Skin of body (tissue), 2 donors: ENCODE results near the gene UBA1. TPM values are rescaled to one million over a fixed set of nuclear protein-coding genes. Genes with fewer than 3 reads are reported as not detected.

Source experiments
- DNase-seq: peaks from one replicate; lab custom pipeline; 2025; lab: John Stamatoyannopoulos, UW
- total RNA-seq: library from RNA; depleted of rRNA; stranded (reverse); fragments of >200 nt; gene quantifications from one replicate; pipeline ENCODE4 v1.2.3, GENCODE V29; 2014

UBA1 gene
- total RNA-seq, 1 donor from 2014 or later, result 74.4 TPM

GRCh38 chrX:47228550-47229270 lies 35.1 kb downstream of the UBA1 start:
- no peak for DNase-seq

DNA sequence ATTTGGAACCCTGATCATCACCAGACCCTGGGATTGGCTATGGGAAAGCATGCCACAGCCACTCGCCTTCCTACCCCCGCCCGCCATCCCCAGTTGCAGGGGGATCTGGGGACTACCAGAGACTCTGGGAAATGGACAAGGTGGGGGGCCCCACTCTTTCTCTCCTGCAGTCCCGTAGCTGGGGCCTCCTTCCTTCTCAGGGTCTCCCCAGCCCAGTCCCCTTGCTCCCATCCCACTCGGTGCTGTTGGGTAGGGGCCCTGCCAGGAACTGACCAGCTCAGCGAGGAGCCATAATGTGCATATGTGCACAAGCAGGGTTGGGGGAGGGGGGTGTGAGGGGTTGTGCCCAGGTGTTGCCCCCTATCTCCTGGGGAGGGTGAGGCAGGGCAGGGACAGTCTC lies 35.8 kb downstream of the UBA1 start:
- no peak for DNase-seq

- no peak for DNase-seq
These were observed 36.7 kb downstream of the UBA1 start for GRCh38 chrX:47230136-47230868.

DNA sequence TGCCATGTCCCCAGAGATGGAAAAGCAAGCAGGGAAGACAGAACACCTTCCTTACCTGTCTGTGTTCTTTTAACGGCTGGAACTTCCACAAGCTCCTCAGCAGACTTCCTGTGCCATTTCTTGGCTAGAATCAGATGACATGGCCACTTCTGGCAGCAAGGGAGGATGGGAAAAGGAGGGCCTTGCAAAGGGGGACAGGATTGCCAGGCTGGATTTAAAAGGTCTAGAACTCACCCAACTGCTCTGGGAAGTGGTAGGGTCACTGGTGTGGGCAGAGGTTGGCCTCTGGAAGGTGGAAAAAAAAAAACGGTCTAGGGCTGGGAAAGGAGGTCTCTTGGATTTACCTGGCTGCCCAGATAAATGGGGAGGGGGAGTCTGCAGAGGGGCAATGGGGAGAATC lies 37.5 kb downstream of the UBA1 start:
- no peak for DNase-seq

GRCh38 chrX:47232197-47232802 lies 38.7 kb downstream of the UBA1 start:
- DNase-seq, result no peak

DNA sequence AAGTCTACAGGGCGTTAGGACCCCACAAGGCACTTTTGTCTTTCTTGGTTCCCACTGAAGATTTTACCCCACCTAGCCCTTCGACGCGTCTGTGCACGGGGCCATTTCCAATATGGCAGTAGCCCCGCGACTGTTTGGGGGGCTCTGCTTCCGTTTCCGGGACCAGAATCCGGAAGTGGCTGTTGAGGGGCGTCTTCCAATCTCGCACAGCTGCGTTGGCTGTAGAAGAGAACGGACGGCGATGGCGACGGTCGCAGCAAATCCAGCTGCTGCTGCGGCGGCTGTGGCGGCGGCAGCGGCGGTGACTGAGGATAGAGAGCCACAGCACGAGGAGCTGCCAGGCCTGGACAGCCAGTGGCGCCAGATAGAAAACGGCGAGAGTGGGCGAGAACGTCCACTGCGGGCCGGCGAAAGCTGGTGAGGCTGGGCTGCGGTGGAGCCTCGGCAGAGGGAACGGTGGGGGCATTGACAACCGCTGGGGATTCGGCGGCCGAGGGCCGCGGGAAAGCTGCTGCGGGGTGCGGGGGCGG lies 39.2 kb downstream of the UBA1 start, which contains the start of gene USP11:
Gene USP11, plus strand, starts transcription at position 207 of the 530 bp plus-strand sequence. Its CDS starts 35 bp downstream, at position 242.
- DNase-seq, result peak; percentile 26

DNA sequence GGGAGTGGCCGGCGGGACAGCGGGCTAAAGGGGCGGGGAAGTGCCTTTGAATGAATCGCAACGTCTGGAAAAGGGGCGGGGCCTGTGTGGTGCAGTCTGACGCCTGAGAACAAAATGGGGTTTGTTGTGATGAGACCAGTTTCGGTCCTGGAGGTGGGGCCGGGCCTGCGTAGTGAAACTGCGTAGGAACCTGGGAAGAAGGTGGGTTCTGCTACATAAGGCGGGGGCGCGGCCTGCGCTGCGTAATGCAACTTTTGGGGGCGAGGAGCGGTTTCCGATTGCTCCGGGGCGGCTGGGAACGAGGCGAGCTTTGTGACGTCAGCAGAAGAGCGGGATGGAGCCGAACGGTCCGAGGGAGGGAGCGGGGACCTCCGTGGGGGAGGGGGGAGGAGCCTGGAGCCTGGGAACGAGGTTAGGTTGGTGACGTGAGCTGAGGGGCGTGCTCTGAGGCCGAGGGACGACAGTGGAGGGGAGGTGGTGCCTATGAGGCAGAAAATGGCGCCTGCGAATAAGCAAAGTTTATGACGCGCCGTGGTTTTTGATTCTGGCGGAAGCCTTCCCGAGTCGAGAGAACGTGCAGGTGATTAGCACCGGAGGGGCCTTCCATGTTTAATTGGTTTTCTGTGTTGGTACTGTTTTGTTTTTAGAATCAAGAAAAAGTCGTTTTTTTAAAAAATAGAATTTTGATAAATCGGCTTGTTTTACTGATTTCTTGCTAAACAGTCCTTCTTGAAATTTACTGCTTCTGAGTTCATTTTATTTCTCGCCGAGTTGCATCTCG lies 39.9 kb downstream of the UBA1 start:
- peak; percentile 98 for DNase-seq

GRCh38 chrX:47234583-47234982 lies 41.0 kb downstream of the UBA1 start:
- no peak for DNase-seq

DNA sequence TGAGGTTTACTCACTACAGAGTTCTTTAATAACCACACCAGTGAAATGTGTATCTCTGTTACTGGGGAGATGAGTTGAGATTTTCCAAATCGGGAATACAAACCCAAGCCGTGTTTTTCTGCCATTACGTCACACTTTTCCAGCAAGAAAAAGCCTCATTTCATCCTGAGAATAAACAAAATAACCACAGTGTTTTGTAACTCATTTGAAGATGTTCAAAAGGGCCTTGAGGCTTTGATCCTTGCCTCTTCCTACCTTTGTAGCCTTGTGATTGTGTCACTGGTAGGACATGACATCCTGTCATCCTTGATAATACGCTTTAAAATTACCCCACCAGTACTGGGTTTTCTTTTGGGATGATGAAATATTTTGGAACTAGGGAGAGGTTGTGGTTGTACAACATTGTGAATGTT lies 42.1 kb downstream of the UBA1 start:
- DNase-seq, result no peak

DNA sequence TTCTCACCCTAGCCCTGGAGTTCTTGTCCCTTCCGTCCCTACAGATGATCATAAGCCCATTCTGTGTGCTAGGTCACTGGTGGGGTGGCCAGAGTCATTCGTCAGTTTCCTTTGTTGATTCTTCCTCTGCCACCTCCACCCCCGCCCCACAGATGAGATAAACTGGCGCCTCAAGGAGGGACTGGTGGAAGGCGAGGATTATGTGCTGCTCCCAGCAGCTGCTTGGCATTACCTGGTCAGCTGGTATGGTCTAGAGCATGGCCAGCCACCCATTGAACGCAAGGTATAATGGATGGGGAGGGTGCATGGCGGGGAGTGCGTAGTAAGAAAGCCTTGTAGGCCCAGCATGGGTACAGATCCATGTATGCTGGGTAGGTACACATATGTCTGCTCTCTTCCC lies 45.6 kb downstream of the UBA1 start:
- no peak for DNase-seq

DNA sequence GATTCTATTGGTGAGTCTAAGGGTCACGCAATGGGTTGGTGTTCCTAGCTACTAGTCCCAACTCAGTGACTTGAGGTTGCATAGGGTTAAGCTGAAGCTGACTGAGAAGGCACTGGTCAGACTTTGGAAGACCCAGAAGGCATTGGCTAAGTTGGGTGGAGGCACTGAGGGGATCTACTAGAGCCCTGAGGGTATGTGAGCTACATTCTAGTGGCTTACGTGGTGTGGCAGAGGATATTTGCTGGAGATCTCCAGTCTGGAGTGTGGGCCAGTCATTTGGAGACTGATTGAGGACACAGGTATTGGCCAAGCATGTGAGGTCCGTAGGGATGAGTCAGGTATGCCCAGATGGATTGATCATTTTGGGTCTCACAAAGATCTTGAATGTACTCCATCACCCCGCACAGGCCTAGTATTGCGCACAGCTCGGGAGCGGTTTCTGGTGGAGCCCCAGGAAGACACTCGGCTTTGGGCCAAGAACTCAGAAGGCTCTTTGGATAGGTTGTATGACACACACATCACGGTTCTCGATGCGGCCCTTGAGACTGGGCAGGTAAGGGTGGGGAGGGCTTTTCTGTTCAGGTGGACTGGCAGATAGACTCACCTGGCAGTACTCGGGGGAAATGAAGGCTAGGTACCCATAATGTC lies 46.4 kb downstream of the UBA1 start:
- no peak for DNase-seq

GRCh38 chrX:47240619-47241018 lies 47.0 kb downstream of the UBA1 start:
- no peak for DNase-seq

DNA sequence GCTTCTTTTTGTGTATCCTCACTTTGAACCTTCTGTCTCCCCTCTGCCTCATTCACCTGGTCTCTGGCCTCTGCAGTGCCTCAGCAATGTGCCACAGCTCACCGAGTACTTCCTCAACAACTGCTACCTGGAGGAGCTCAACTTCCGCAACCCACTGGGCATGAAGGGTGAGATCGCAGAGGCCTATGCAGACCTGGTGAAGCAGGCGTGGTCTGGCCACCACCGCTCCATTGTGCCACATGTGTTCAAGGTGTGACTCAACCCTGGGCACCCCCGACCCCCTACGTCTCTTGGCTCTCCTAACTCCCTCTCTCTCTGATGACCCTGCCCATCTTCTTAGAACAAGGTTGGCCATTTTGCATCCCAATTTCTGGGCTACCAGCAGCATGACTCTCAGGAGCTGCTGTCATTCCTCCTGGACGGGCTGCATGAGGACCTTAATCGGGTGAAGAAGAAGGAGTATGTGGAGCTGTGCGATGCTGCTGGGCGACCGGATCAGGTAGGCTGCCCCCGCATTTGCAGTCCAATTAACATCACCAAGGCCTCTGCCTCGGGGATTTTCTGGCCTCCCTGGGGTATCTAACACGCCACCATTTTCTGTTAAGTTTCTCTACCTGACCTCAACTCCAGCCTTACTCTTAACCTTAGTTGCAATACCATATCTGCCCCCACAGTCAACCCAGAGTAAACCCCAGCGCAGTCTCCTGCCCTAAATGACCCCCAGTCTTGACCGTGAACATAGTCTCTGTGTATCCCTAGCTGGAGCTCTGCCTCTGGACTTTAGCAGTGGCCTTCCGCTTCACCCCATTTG lies 47.8 kb downstream of the UBA1 start:
- no peak for DNase-seq

- no peak for DNase-seq
These were observed 48.7 kb downstream of the UBA1 start for GRCh38 chrX:47242321-47242720.

GRCh38 chrX:47243351-47243750 lies 49.7 kb downstream of the UBA1 start:
- DNase-seq, result no peak

- DNase-seq, result no peak
These were observed 51.0 kb downstream of the UBA1 start for GRCh38 chrX:47244676-47245075.

- DNase-seq, result no peak
These were observed 51.5 kb downstream of the UBA1 start for GRCh38 chrX:47245156-47245555.

GRCh38 chrX:47247206-47247998 lies 53.8 kb downstream of the UBA1 start:
- DNase-seq, result no peak

GRCh38 chrX:47247999-47248320 lies 54.3 kb downstream of the UBA1 start:
- no peak for DNase-seq
